ENCODE data around the gene CHODL.

GRCh38 chr21:18248171-18248570 is 3.5 kb downstream of the CHODL start:
- TF ChIP-seq CTCF (conservative IDR thresholded peaks at IDR 0.05; ENCODE audit: low read length) = no peak
- no peak for TF ChIP-seq EZH2phosphoT487 (IDR thresholded peaks at IDR 0.05; ENCODE audit: borderline replicate concordance)
